ENCODE measurements around the gene RAB5A.
"Not testable (repeated sequence)": the region's sequence is repeated elsewhere in the genome, so short reads cannot be mapped to it uniquely, and the experiment has no call there.

Gene RAB5A

GRCh38 chr3:19946832-19947548 lies at the start of gene RAB5A:
Gene RAB5A, plus strand, starts transcription at chr3:19947097. Its CDS starts 3,802 bp downstream, at chr3:19950899.
- FAIRE-seq, result peak; percentile 97

- no peak for FAIRE-seq
Observed at GRCh38 chr3:19898721-19899120, 48.2 kb upstream of the RAB5A start.

GRCh38 chr3:19899264-19899663 lies 47.6 kb upstream of the RAB5A start:
- no peak for FAIRE-seq

GRCh38 chr3:19899833-19900232 lies 47.1 kb upstream of the RAB5A start:
- FAIRE-seq, result not testable (repeated sequence)

- FAIRE-seq, result peak; percentile 70
Observed at GRCh38 chr3:19901337-19901736, 45.6 kb upstream of the RAB5A start.

GRCh38 chr3:19901918-19902317 lies 45.0 kb upstream of the RAB5A start:
- no peak for FAIRE-seq

GRCh38 chr3:19903649-19904048 lies 43.2 kb upstream of the RAB5A start:
- FAIRE-seq, result no peak

- FAIRE-seq, result no peak
Observed at GRCh38 chr3:19907523-19907922, 39.4 kb upstream of the RAB5A start.

GRCh38 chr3:19911452-19911851 lies 35.4 kb upstream of the RAB5A start:
- FAIRE-seq, result no peak

- FAIRE-seq, result no peak
Observed at GRCh38 chr3:19917167-19917566, 29.7 kb upstream of the RAB5A start.

GRCh38 chr3:19920401-19921080 lies 26.4 kb upstream of the RAB5A start:
- no peak for FAIRE-seq

GRCh38 chr3:19931180-19931692 lies 15.7 kb upstream of the RAB5A start:
- FAIRE-seq, result no peak

GRCh38 chr3:19931767-19932188 lies 15.1 kb upstream of the RAB5A start:
- FAIRE-seq, result no peak

- FAIRE-seq, result no peak
Observed at GRCh38 chr3:19932422-19932821, 14.5 kb upstream of the RAB5A start.

GRCh38 chr3:19934098-19934566 lies 12.8 kb upstream of the RAB5A start, which contains the start of gene EFHB:
Gene EFHB, minus strand, starts transcription at chr3:19934217. Its CDS starts 199 bp downstream, at chr3:19934018.
- no peak for FAIRE-seq

- no peak for FAIRE-seq
Observed at GRCh38 chr3:19937459-19938294, 9.2 kb upstream of the RAB5A start.

- FAIRE-seq, result no peak
Observed at GRCh38 chr3:19938295-19938627, 8.6 kb upstream of the RAB5A start.

- FAIRE-seq, result no peak
Observed at GRCh38 chr3:19940643-19941042, 6.3 kb upstream of the RAB5A start.

- no peak for FAIRE-seq
Observed at GRCh38 chr3:19945534-19945933, 1.4 kb upstream of the RAB5A start.

GRCh38 chr3:19945969-19946831 lies 697 bp upstream of the RAB5A start:
- no peak for FAIRE-seq

GRCh38 chr3:19947549-19948225 lies 790 bp downstream of the RAB5A start:
- FAIRE-seq, result no peak

- no peak for FAIRE-seq
Observed at GRCh38 chr3:19948226-19948591, 1.3 kb downstream of the RAB5A start.
